Omental fat pad (tissue), 4 donors: Measurements from ENCODE around the gene ZBTB7B. TPM values are rescaled to one million over a fixed set of nuclear protein-coding genes. Genes with fewer than 3 reads are reported as not detected.
"Not testable (repeated sequence)": the region's sequence is repeated elsewhere in the genome, so short reads cannot be mapped to it uniquely, and the experiment has no call there.

Experiments used
- ATAC-seq: fragments of 150-250 bp; one replicate; pipeline ENCODE4 v1.9.1; 2016; ENCODE audit warnings: mild to moderate bottlenecking, moderate library complexity; ENCODE audit not compliant: low FRiP score
- DNase-seq: peaks from one replicate; pipeline ENCODE4 v3.0.0-alpha.2; 2019; ENCODE audit warnings: low spot score
- total RNA-seq, 4 donors: library from RNA; depleted of rRNA; stranded (reverse); fragments of >200 nt; gene quantifications; one replicate each; pipeline ENCODE4 v1.1.0, GENCODE V29; 2016
- TF ChIP-seq, protein P1 (sequence below), 3 donors: fragments of 450-650 bp; IDR thresholded peaks; one replicate each; pipeline ENCODE4 v1.5.1; 2016 to 2017; ENCODE audit warnings: antibody characterized with exemption in 3 of 3, mild to moderate bottlenecking in 3 of 3, moderate library complexity in 2 of 3

Gene ZBTB7B
- total RNA-seq, 4 donors from 2014 or later = 38.6 to 66.4 (median 49.2) TPM

DNA sequence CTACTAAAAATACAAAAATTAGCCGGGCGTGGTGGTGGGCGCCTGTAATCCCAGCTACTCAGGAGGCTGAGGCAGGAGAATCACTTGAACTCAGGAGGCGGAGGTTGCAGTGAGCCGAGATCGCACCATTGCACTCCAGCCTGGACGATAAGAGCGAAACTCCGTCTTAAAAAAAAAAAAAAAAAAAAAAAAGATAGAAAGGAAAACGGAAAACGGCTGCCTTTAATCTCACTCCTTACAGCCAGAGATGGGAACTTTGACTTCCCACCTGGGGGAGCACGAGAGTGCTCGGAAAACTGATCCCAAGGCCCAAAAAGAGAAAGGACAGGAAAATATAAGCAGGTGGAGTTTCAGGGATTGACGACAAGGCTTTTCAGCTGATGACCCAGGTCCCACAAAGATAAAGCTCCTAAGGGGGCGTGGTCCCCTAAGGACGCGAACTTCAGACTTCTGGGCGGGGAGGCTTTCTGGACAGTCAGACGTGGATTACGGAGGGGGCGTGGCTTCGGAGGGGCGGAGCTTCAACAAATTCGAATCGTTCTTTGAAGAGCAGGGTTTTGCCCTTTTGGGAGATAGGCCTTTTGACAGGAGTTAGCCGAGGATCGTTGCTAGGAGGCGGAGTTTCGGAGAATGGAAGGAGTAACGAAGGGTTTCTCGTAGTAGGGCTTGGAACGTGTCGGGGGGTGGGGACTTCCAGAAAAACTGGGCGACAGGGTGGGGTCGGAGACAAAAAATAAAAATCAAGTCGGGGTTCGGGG lies 29.1 kb upstream of the ZBTB7B start:
- ATAC-seq (peak; percentile 33), DNase-seq (peak; percentile 98)
- TF ChIP-seq, protein P1, sequence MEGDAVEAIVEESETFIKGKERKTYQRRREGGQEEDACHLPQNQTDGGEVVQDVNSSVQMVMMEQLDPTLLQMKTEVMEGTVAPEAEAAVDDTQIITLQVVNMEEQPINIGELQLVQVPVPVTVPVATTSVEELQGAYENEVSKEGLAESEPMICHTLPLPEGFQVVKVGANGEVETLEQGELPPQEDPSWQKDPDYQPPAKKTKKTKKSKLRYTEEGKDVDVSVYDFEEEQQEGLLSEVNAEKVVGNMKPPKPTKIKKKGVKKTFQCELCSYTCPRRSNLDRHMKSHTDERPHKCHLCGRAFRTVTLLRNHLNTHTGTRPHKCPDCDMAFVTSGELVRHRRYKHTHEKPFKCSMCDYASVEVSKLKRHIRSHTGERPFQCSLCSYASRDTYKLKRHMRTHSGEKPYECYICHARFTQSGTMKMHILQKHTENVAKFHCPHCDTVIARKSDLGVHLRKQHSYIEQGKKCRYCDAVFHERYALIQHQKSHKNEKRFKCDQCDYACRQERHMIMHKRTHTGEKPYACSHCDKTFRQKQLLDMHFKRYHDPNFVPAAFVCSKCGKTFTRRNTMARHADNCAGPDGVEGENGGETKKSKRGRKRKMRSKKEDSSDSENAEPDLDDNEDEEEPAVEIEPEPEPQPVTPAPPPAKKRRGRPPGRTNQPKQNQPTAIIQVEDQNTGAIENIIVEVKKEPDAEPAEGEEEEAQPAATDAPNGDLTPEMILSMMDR (IDR thresholded peaks at IDR 0.05) = no peak

GRCh38 chr1:154974102-154974807 lies 28.3 kb upstream of the ZBTB7B start, which contains the start of gene CKS1B:
TSS of gene CKS1B (plus strand) at chr1:154974681. CDS start at chr1:154974746, 65 bp downstream.
- TF ChIP-seq, protein P1 (IDR thresholded peaks at IDR 0.05) = no peak
- peak; percentile 98 for DNase-seq
- peak; percentile 84 for ATAC-seq

DNA sequence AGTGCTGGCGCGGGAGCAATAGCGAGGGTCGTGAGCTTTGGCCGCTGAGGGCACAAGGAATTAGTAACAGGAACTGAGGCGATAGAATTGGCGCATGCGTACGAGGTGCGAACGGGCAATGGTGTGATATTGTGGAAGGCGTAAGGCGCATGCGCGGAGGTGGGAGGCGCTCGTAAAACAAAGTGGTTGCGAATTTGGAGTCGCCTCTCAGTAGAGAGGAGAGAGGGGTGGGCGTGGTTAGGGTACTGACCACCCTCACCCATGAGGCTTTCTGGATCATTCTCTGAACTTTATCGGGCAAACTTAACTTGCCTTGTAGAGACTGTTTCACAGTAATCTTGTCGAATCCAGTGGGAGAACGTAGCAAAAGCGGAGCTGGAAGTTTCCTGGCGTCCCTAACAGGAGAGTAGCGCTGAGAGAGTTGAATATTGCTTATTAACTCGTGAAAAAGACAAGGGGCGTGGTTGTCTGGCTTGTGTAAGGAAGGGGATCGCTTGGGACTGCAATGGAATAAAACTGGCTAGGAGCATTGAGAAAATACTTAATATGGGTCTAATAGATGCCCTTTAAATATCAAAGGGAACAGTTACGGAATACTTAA lies 27.7 kb upstream of the ZBTB7B start:
- DNase-seq (peak; percentile 75), ATAC-seq (peak; percentile 61)
- TF ChIP-seq, protein P1 (IDR thresholded peaks at IDR 0.05) = no peak

- TF ChIP-seq, protein P1 (IDR thresholded peaks at IDR 0.05) = no peak
- no peak for ATAC-seq
Measured at GRCh38 chr1:154975409-154976059, 27.1 kb upstream of the ZBTB7B start.

DNA sequence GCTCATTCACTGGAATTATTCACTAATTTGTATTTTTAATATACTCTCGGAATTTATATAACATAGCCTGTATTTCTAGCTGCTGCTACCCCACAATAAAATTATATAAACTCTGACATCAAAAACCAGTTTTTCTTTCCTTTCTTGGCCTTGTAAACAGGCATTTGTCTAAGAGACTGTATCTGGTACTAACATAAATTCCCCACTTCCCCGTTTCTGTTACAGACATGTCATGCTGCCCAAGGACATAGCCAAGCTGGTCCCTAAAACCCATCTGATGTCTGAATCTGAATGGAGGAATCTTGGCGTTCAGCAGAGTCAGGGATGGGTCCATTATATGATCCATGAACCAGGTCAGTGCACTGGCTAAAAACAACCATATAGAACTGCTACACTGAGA lies 24.8 kb upstream of the ZBTB7B start:
- not testable (repeated sequence) for ATAC-seq, DNase-seq

More at GRCh38 chr1:154975409-154976059, 27.1 kb upstream of the ZBTB7B start:
- peak; percentile 47 for DNase-seq

- ATAC-seq (no peak), DNase-seq (no peak)
- TF ChIP-seq, protein P1 (IDR thresholded peaks at IDR 0.05) = no peak
Measured at GRCh38 chr1:154978360-154978759, 24.2 kb upstream of the ZBTB7B start.

DNA sequence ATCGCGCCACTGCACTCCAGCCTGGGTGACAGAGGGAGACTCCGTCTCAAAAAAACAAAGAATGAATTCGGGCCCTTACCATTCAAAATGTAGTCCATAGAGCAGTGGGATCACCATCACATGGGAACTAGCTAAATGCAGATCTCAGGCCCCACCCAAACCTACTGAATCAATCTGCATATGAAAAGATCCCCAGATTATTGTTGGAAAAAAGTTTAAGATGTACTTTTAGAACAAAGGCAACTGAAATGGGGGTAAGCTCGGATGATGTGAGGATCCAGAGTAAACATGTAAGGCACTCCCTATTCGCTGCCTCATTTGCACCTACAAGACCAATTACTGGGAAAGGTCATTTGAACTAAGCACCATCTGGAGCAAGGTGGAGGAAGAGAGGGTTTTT lies 20.3 kb upstream of the ZBTB7B start:
- ATAC-seq (no peak), DNase-seq (no peak)
- TF ChIP-seq, protein P1 (IDR thresholded peaks at IDR 0.05) = no peak
